PFSK-1 (cell line): ENCODE measurements around the gene CPAMD8.

Experiments
- FOXP2 ChIP-seq: optimal IDR thresholded peaks from 2 replicates; pipeline ENCODE3; 2011; ENCODE audit warnings: borderline replicate concordance, control low read depth, inconsistent platforms; ENCODE audit not compliant: insufficient read depth; ENCODE audit errors: extremely low read length, extremely low read depth
- POLR2AphosphoS5 ChIP-seq: IDR thresholded peaks from 2 replicates; pipeline ENCODE4 v1.6.1; 2012; ENCODE audit warnings: low read depth, mild to moderate bottlenecking, control low read depth, low read length, moderate library complexity
- REST ChIP-seq, 2 experiments: IDR thresholded peaks; 2 replicates each; pipeline versions ENCODE4 v1.6.1 to v1.8.0; 2011 to 2012; ENCODE audit warnings: low read depth in 2 of 2, low read length in 2 of 2, control low read depth in 1 of 2, inconsistent platforms in 1 of 2, mild to moderate bottlenecking in 1 of 2, moderate library complexity in 1 of 2; ENCODE audit not compliant: insufficient read depth in 1 of 2
- SIN3A ChIP-seq: IDR thresholded peaks from 2 replicates; pipeline ENCODE4 v1.6.1; 2012; ENCODE audit warnings: mild to moderate bottlenecking, low read length, moderate library complexity, borderline replicate concordance; ENCODE audit not compliant: insufficient read depth
- TAF1 ChIP-seq: IDR thresholded peaks from 2 replicates; pipeline ENCODE4 v1.6.1; 2012; ENCODE audit warnings: low read length, control low read depth, borderline replicate concordance; ENCODE audit not compliant: insufficient read depth

Gene CPAMD8

GRCh38 chr19:16891696-16892382, 134.8 kb downstream of the CPAMD8 start:
- TF ChIP-seq SIN3A, result no peak

GRCh38 chr19:16890461-16891184, 136.0 kb downstream of the CPAMD8 start:
- TF ChIP-seq SIN3A (no peak), POLR2AphosphoS5 (no peak), FOXP2 (no peak), TAF1 (no peak), REST (IDR thresholded peaks at IDR 0.05; ENCODE audit: insufficient read depth in 1 of 2, low read depth in 2 of 2, low read length in 2 of 2) (no peak)

- TF ChIP-seq TAF1 (no peak), POLR2AphosphoS5 (no peak), REST (IDR thresholded peaks at IDR 0.05; ENCODE audit: insufficient read depth in 1 of 2, low read depth in 2 of 2, low read length in 2 of 2) (no peak), FOXP2 (no peak), SIN3A (no peak)
Observed at GRCh38 chr19:16889883-16890460, 136.6 kb downstream of the CPAMD8 start.

- TF ChIP-seq SIN3A, result no peak
- TF ChIP-seq REST (IDR thresholded peaks at IDR 0.05; ENCODE audit: insufficient read depth in 1 of 2, low read depth in 2 of 2, low read length in 2 of 2), result no peak
- TF ChIP-seq POLR2AphosphoS5, result no peak
- TF ChIP-seq TAF1, result no peak
- no peak for TF ChIP-seq FOXP2
Observed at GRCh38 chr19:16889366-16889882, 137.2 kb downstream of the CPAMD8 start.

GRCh38 chr19:16888629-16889365, 137.8 kb downstream of the CPAMD8 start, which contains the start of gene F2RL3:
Gene F2RL3 (plus strand): TSS chr19:16888999. CDS start chr19:16889190, 191 bp downstream.
- no peak for TF ChIP-seq POLR2AphosphoS5
